Naive thymus-derived CD8-positive, alpha-beta T cell (primary cell): Measurements from ENCODE around the gene CLCN2. TPM values are rescaled to one million over a fixed set of nuclear protein-coding genes. Genes with fewer than 3 reads are reported as not detected.

Experiments used
- ATAC-seq, 2 donors: fragments of 150-1000 bp; cut with Tn5 transposase in 1 of 2; sonication (Bioruptor Pico), chemical (Tn5 transposase) in 1 of 2; 1 replicate in 1 of 2; 2 replicates in 1 of 2; pipeline ENCODE4 v1.10.0; 2021; ENCODE audit warnings: mild to moderate bottlenecking in 2 of 2, moderate library complexity in 2 of 2
- POLR2A ChIA-PET: fragments of 350-600 bp; sonication (Branson Sonifier 250); formaldehyde crosslinking; loops from one replicate; lab custom pipeline; 2021; ENCODE audit warnings: antibody characterized with exemption; lab: Charles Lee
- DNase-seq, 10 donors: peaks; one replicate each; pipeline versions ENCODE4 v3.0.0 to v3.0.0-alpha.2; 2020 to 2022
- H3K27ac Mint-ChIP-seq, 10 donors: one replicate each; pipeline ENCODE4 v1.8.0; 2020 to 2022; ENCODE audit warnings: mild to moderate bottlenecking in 10 of 10, mixed read lengths in 10 of 10, moderate library complexity in 4 of 10, inconsistent platforms in 1 of 10
- H3K27me3 Mint-ChIP-seq, 5 donors: one replicate each; pipeline ENCODE4 v1.8.0; 2021 to 2022; ENCODE audit warnings: mixed read lengths in 5 of 5
- H3K36me3 Mint-ChIP-seq, 3 donors: one replicate each; pipeline ENCODE4 v1.8.0; 2020 to 2022; ENCODE audit warnings: mixed read lengths in 3 of 3, mild to moderate bottlenecking in 2 of 3, inconsistent platforms in 1 of 3
- H3K4me1 Mint-ChIP-seq, 4 donors: one replicate each; pipeline ENCODE4 v1.8.0; 2021 to 2022; ENCODE audit warnings: mixed read lengths in 4 of 4
- H3K4me3 Mint-ChIP-seq, 10 donors: one replicate each; pipeline ENCODE4 v1.8.0; 2020 to 2022; ENCODE audit warnings: mild to moderate bottlenecking in 10 of 10, mixed read lengths in 10 of 10, moderate library complexity in 6 of 10, inconsistent platforms in 1 of 10
- H3K9me3 Mint-ChIP-seq, 9 donors: one replicate each; pipeline ENCODE4 v1.8.0; 2020 to 2022; ENCODE audit warnings: mixed read lengths in 9 of 9, mild to moderate bottlenecking in 3 of 9, inconsistent platforms in 1 of 9, moderate library complexity in 1 of 9
- polyA plus RNA-seq, 3 donors: library from polyadenylated mRNA; unstranded; fragments of 300-500 nt; fragmentation: Illumina TruSeq; gene quantifications; one replicate each; pipeline ENCODE4 v1.2.3, GENCODE V29; 2021
- total RNA-seq, 8 experiments: library from RNA in 2 of 8; stranded (reverse) in 2 of 8; gene quantifications; one replicate each; pipeline ENCODE4 v1.2.3 and lab custom pipeline; 2021 to 2026

CLCN2 gene
- total and polyA plus RNA-seq, 5 experiments from 2014 or later = 0.12 to 6.3 (median 1.1) TPM

- peaks cover 7 to 25% (median 13%) of the 10 kb centered on the region in 4 donors for H3K4me1 Mint-ChIP-seq
- H3K4me3 Mint-ChIP-seq = peak within 1 kb of the TSS; percentile 66 to 86 (median 80)
- no peaks in the 10 kb centered on the region for H3K9me3 Mint-ChIP-seq
- H3K27me3 Mint-ChIP-seq = peaks cover 23 to 71% (median 44%) of the 10 kb centered on the region in 5 donors
- DNase-seq = no peak
- H3K27ac Mint-ChIP-seq = peak within 1 kb of the TSS in 3 of 10 donors; percentile 40 to 58 (median 42)
- H3K36me3 Mint-ChIP-seq = peaks cover 0 to 4% (median 0%) of the 10 kb centered on the region in 3 donors
- ATAC-seq = peak in 1 of 2 donors; percentile 12
- POLR2A ChIA-PET = interaction anchor here (1.1 kb wide), 1 partner anchor 16 kb away, joined by 3 read pairs; no protein-coding TSS in a partner anchor
Measured at GRCh38 chr3:184379358-184380184, 18.2 kb upstream of the CLCN2 start, which contains the start of gene CHRD. CHRD (plus strand) TSS chr3:184380054; CDS start chr3:184380319, 265 bp downstream.

GRCh38 chr3:184378651-184379357 is 17.4 kb upstream of the CLCN2 start:
- DNase-seq (no peak), ATAC-seq (no peak)
- H3K4me1 Mint-ChIP-seq = peaks cover 7 to 25% (median 13%) of the 10 kb centered on the region in 4 donors
- peak overlapping the region; percentile 53 to 81 (median 72) for H3K4me3 Mint-ChIP-seq
- H3K9me3 Mint-ChIP-seq = no peaks in the 10 kb centered on the region
- POLR2A ChIA-PET = interaction anchor here (1.1 kb wide), 1 partner anchor 15 kb away, joined by 3 read pairs; no protein-coding TSS in a partner anchor
- H3K27me3 Mint-ChIP-seq = peaks cover 20 to 63% (median 41%) of the 10 kb centered on the region in 5 donors
- peaks cover 0 to 4% (median 0%) of the 10 kb centered on the region in 3 donors for H3K36me3 Mint-ChIP-seq
- peak overlapping the region in 3 of 10 donors; percentile 40 to 58 (median 42) for H3K27ac Mint-ChIP-seq

GRCh38 chr3:184377882-184378445 is 16.6 kb upstream of the CLCN2 start, which contains the start of gene THPO:
THPO (minus strand) TSS chr3:184378207; CDS start chr3:184376259, 1,948 bp downstream.
- Mint-ChIP-seq H3K36me3 (peaks cover 0 to 4% (median 0%) of the 10 kb centered on the region in 3 donors), H3K27me3 (peaks cover 20 to 54% (median 40%) of the 10 kb centered on the region in 5 donors), H3K27ac (peak within 1 kb of the TSS in 4 of 10 donors; percentile 1 to 58 (median 41)), H3K9me3 (no peaks in the 10 kb centered on the region), H3K4me1 (peaks cover 7 to 25% (median 13%) of the 10 kb centered on the region in 4 donors), H3K4me3 (peak within 1 kb of the TSS; percentile 42 to 81 (median 72))
- ATAC-seq = no peak
- POLR2A ChIA-PET = interaction anchor here (1.1 kb wide), 1 partner anchor 14 kb away, joined by 3 read pairs; no protein-coding TSS in a partner anchor
- no peak for DNase-seq

GRCh38 chr3:184377374-184377773 is 16.0 kb upstream of the CLCN2 start:
- Mint-ChIP-seq H3K27ac (no peak overlapping the region), H3K4me3 (peak overlapping the region in 1 of 10 donors; percentile 24)
- POLR2A ChIA-PET = interaction anchor here (0.7 kb wide), 1 partner anchor 18 kb away, joined by 3 read pairs; no protein-coding TSS in a partner anchor

GRCh38 chr3:184375747-184376461 is 14.5 kb upstream of the CLCN2 start:
- ATAC-seq = no peak
- Mint-ChIP-seq H3K27me3 (peaks cover 20 to 36% (median 34%) of the 10 kb centered on the region in 5 donors), H3K4me1 (peaks cover 10 to 26% (median 15%) of the 10 kb centered on the region in 4 donors), H3K36me3 (peaks cover 0 to 4% (median 0%) of the 10 kb centered on the region in 3 donors), H3K4me3 (no peak overlapping the region), H3K9me3 (no peaks in the 10 kb centered on the region), H3K27ac (peak overlapping the region in 2 of 10 donors; percentile 53 to 57)
- no peak for DNase-seq
- POLR2A ChIA-PET = no interaction called here

More at GRCh38 chr3:184377374-184377773, 16.0 kb upstream of the CLCN2 start:
- H3K27me3 Mint-ChIP-seq = peaks cover 20 to 49% (median 38%) of the 10 kb centered on the region in 5 donors
- DNase-seq (no peak), ATAC-seq (no peak)
- peaks cover 0 to 4% (median 0%) of the 10 kb centered on the region in 3 donors for H3K36me3 Mint-ChIP-seq
- no peaks in the 10 kb centered on the region for H3K9me3 Mint-ChIP-seq
- peaks cover 5 to 25% (median 13%) of the 10 kb centered on the region in 4 donors for H3K4me1 Mint-ChIP-seq

- Mint-ChIP-seq H3K27ac (no peak overlapping the region), H3K27me3 (peaks cover 8 to 24% (median 19%) of the 10 kb centered on the region in 5 donors), H3K36me3 (peaks cover 0 to 15% (median 0%) of the 10 kb centered on the region in 3 donors), H3K4me3 (no peak overlapping the region), H3K4me1 (peaks cover 5 to 16% (median 12%) of the 10 kb centered on the region in 4 donors), H3K9me3 (no peaks in the 10 kb centered on the region)
- POLR2A ChIA-PET = interaction anchor here (1.0 kb wide), 1 partner anchor 193 kb away, joined by 3 read pairs; no protein-coding TSS in a partner anchor
- DNase-seq (no peak), ATAC-seq (no peak)
Measured at GRCh38 chr3:184373422-184373821, 12.0 kb upstream of the CLCN2 start.

GRCh38 chr3:184372911-184373310 is 11.5 kb upstream of the CLCN2 start:
- peaks cover 5 to 14% (median 11%) of the 10 kb centered on the region in 4 donors for H3K4me1 Mint-ChIP-seq
- H3K9me3 Mint-ChIP-seq = no peaks in the 10 kb centered on the region
- H3K27me3 Mint-ChIP-seq = peaks cover 7 to 20% (median 14%) of the 10 kb centered on the region in 5 donors
- H3K36me3 Mint-ChIP-seq = peaks cover 0 to 20% (median 0%) of the 10 kb centered on the region in 3 donors
- ATAC-seq (no peak), DNase-seq (no peak)
- H3K4me3 Mint-ChIP-seq = no peak overlapping the region
- POLR2A ChIA-PET = interaction anchor here (1.0 to 1.5 kb wide), 2 partner anchors 11 to 193 kb away, joined by 3 to 5 read pairs; partner anchors contain the start of genes CLCN2 and POLR2H
- peak overlapping the region in 1 of 10 donors; percentile 77 for H3K27ac Mint-ChIP-seq

- peaks cover 0 to 25% (median 0%) of the 10 kb centered on the region in 3 donors for H3K36me3 Mint-ChIP-seq
- POLR2A ChIA-PET = interaction anchor here (0.7 to 1.5 kb wide), 2 partner anchors 9 to 10 kb away, joined by 3 to 5 read pairs; partner anchors contain the start of genes CLCN2 and POLR2H
- ATAC-seq (no peak), DNase-seq (no peak)
- H3K4me1 Mint-ChIP-seq = peaks cover 5 to 13% (median 6%) of the 10 kb centered on the region in 4 donors
- peak overlapping the region in 4 of 10 donors; percentile 59 to 78 (median 76) for H3K27ac Mint-ChIP-seq
- H3K27me3 Mint-ChIP-seq = peaks cover 7 to 14% (median 10%) of the 10 kb centered on the region in 5 donors
- H3K9me3 Mint-ChIP-seq = no peaks in the 10 kb centered on the region
- H3K4me3 Mint-ChIP-seq = no peak overlapping the region
Measured at GRCh38 chr3:184372296-184372821, 11.0 kb upstream of the CLCN2 start.

- H3K4me1 Mint-ChIP-seq = peaks cover 4 to 16% (median 11%) of the 10 kb centered on the region in 4 donors
- peak overlapping the region in 6 of 10 donors; percentile 21 to 78 (median 55) for H3K27ac Mint-ChIP-seq
- H3K36me3 Mint-ChIP-seq = peaks cover 0 to 33% (median 0%) of the 10 kb centered on the region in 3 donors
- POLR2A ChIA-PET = interaction anchor here (0.7 to 1.5 kb wide), 2 partner anchors 8 to 9 kb away, joined by 3 to 5 read pairs; partner anchors contain the start of genes CLCN2 and POLR2H
- peak; percentile 33 to 75 (median 50) for DNase-seq
- peak overlapping the region in 1 of 10 donors; percentile 58 for H3K4me3 Mint-ChIP-seq
- no peaks in the 10 kb centered on the region for H3K9me3 Mint-ChIP-seq
- H3K27me3 Mint-ChIP-seq = peaks cover under 1 to 9% (median 5%) of the 10 kb centered on the region in 5 donors
- ATAC-seq = peak; percentile 97 to 98
Measured at GRCh38 chr3:184371570-184372018, 10.2 kb upstream of the CLCN2 start.

- Mint-ChIP-seq H3K27ac (peak overlapping the region in 1 of 10 donors; percentile 44), H3K27me3 (no peaks in the 10 kb centered on the region), H3K4me3 (no peak overlapping the region), H3K9me3 (no peaks in the 10 kb centered on the region), H3K4me1 (peaks cover 19 to 30% (median 26%) of the 10 kb centered on the region in 4 donors), H3K36me3 (peaks cover 0 to 48% (median 0%) of the 10 kb centered on the region in 3 donors)
- no peak for DNase-seq
- ATAC-seq = no peak
- POLR2A ChIA-PET = no interaction called here
Measured at GRCh38 chr3:184368586-184369183, 7.3 kb upstream of the CLCN2 start.
